GM19395 (cell line): ENCODE results near the gene PARG.
"Not testable (repeated sequence)": the region's sequence is repeated elsewhere in the genome, so short reads cannot be mapped to it uniquely, and the experiment has no call there.

Experiments
- ATAC-seq: cut with Tn5 transposase; IDR thresholded peaks from one replicate; pipeline ENCODE4 v1.9.1; 2021; ENCODE audit warnings: mild to moderate bottlenecking, moderate library complexity; ENCODE audit not compliant: unreplicated experiment

The PARG gene

DNA sequence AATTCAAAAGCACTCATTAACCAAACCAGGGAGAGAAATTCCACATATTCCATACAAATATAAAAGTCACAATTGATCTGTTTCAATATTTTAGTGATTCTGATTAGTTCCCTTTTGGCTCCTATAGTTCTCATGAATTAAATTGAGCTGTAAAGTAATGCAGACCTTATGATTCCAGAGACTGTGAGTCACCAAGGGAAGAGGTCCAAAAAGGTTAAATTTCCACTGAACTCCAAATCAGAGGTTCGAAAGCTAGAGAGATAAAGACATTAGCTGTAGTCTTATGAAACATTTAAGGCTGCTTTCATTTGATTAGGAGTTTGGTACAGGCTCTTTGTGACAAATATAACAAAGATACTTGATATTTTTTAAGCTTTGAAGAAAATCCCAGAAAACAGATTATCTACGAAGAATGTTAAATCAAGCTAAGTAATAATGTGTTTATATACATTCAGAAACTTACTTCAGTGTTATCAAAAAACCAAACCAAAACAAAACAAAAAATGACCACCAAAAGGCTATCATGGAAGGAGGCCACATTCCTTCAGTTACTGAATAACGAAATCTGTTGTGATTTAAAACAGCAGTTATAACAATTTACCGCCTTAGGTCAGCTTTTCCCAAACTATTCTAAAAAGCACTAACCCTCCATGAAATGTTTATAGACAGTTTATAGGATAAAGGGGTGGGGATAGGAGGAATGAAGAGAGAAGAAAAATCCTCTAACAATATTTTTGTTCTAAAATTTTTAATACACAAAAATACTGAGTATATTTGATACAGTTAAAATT is 33.3 kb downstream of the PARG start:
- ATAC-seq: not testable (repeated sequence)

- ATAC-seq: not testable (repeated sequence)
Observed at GRCh38 chr10:49903829-49904228, 38.0 kb downstream of the PARG start.

DNA sequence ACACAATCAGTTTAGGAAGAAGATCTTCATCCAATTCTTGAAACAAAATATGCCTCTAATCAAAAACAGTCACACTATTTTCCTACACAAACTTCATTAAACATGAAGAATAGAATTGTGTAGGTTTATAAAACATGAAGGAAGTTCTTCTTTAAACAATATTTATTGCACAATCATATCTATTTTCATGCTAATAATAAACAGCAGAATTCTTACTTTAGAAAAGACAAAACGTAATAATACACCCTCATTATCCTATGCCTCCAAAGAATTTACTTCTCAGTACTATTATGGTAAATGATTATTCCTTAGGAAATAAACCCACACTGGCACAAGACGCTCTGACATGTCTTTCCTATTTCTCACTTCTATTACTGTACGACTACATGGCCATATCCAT is 41.4 kb downstream of the PARG start:
- ATAC-seq: not testable (repeated sequence)

GRCh38 chr10:49899999-49900398 is 41.8 kb downstream of the PARG start:
- not testable (repeated sequence) for ATAC-seq

DNA sequence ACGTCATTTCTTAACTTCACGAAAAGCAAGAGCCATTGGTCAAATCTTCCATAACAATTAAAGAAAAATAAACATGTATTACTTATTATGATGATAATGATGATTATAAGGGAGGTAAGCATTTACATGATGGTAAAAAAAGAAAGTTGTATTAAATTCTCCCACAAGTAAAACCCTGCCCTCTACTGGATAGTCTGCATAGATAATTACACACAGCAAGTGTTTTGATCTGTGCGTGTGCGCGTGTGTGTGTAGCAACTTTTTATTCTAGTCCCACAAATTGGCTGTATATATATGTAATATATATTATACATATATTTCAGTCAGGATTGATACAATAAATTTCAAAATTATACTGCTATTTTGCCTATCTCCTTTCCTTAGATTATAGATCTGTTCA is 51.8 kb downstream of the PARG start:
- ATAC-seq: not testable (repeated sequence)

DNA sequence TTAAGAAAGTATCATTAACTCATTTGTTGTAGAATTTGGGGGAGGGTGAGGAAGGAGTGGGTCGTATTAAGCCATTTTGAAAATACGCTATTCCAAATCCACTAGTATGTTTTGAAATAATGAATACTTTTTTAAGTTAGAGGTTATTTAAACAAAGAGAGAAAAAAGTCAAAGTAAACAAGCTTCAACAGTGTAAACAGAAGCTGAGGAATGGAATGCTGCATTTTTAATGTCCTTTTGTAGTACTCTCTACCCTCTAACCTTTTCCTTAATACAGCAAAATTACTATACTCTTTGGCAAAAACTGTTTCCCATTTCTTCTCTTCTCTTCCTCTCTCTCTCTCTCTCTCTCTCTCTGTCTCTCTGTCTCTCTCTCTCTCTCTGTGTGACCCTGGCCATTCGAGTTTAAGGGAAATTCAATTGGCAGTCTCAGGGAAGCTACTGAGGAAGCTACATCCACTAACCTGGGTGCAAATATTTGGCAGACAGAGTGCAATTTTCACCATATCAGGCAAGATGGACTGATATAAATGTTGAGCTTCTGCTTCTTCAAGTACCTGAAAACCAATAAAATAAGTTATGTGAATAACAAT is 57.0 kb downstream of the PARG start:
- not testable (repeated sequence) for ATAC-seq

DNA sequence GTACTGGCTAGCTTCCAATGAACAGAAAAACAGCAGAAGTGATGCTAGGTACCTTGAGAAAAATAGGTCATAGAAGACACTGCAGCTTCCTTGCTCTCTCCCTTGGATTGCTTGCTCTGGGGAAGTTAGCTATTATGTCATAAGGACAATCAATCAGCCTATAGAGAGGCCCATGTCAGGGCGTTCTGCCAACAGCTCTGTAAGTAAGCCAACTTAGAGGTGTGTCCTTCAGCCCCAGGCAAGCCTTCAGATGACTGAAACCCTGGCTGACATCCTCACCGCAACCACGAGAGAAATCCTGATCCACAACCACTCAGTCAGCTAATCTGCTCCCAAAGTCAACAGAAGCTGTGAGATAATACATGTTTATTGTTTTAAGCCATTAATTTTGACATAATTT is 58.0 kb downstream of the PARG start:
- not testable (repeated sequence) for ATAC-seq

- ATAC-seq: not testable (repeated sequence)
Observed at GRCh38 chr10:49882327-49882726, 59.5 kb downstream of the PARG start.

- ATAC-seq: not testable (repeated sequence)
Observed at GRCh38 chr10:49872740-49873139, 69.1 kb downstream of the PARG start.

- ATAC-seq: not testable (repeated sequence)
Observed at GRCh38 chr10:49871462-49871861, 70.4 kb downstream of the PARG start.

GRCh38 chr10:49859933-49860332 is 81.9 kb downstream of the PARG start:
- ATAC-seq: not testable (repeated sequence)

DNA sequence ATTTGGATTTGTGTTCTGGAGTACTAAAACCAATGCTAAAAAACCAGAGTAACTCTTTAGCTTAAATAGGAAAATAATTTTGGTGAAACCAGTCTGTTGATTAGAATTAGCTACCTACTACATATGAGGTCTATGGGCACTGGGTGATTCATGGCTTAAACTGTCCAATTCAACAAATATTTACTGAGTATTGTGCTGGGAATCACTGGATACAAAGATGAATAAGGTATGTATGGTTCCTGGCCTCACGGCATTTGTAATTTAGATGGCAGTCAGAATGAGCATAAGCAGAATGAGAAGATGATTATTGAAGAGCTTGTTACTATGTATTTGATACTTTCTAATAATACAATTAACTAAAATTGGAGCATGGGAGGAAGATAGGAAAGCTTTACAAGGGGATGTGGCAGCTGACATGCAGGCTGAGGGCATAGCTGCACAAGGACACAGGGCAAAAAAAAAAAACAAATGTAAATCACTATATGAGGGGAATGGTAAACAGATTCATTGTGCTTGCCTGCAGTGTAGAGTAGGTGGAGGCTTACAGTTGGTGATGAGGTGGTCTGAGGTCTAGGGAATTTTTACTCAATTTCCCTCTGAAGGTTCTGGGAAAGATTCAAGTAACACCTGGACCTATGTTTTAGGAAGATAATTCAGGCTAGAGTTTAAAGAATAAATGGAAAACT is 83.0 kb downstream of the PARG start:
- ATAC-seq: not testable (repeated sequence)

- not testable (repeated sequence) for ATAC-seq
Observed at GRCh38 chr10:49849520-49849919, 92.3 kb downstream of the PARG start.

DNA sequence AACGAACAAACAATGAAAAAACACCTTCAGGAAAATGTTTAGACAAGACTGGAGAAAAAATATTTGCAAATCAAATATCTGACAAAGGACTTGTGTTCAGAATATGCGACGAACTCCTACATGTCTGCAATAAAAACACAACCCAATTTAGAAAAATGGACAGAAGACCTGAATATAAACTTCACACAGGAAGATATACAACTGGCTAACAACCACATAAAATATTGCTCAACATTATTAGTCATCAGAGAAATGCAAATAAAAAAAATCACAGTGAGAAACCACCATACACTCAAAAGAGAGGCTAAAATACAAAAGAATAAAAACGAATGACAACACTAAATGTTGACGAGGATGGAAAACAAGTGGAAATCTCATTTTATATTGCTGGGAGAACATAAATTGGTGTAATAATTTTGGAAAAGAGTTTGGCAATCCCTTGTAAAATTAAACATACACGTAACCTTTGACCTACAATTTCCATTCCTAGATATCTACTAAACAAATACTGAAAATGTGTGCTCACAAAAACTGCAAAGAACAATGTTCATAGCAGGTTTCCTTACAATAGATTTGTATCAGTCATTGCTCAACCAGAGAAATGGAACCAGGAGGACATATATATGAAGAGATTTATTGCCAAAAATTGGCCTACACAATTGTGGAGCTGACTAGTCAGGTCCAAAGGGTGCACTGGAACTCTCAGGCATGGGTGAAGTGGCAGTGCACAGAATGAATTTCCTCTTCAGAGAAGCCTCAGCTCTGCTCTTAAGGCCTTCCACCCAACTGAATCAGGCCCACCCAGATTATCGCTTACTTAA is 96.8 kb downstream of the PARG start:
- ATAC-seq: no peak

DNA sequence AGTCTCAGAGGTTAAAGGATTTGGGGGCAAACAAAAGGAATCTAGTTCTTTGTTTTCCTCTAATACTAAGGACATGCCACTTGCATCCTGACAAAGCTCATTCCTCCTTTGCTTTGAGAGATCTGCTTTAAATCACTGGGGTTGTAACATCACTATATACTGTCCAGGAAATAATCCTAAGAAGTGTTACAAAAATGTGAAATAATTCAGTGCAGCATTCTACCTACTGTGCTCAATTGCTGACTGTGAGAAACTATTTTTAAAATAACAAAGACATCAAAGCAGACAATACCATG is 99.5 kb downstream of the PARG start:
- not testable (repeated sequence) for ATAC-seq

DNA sequence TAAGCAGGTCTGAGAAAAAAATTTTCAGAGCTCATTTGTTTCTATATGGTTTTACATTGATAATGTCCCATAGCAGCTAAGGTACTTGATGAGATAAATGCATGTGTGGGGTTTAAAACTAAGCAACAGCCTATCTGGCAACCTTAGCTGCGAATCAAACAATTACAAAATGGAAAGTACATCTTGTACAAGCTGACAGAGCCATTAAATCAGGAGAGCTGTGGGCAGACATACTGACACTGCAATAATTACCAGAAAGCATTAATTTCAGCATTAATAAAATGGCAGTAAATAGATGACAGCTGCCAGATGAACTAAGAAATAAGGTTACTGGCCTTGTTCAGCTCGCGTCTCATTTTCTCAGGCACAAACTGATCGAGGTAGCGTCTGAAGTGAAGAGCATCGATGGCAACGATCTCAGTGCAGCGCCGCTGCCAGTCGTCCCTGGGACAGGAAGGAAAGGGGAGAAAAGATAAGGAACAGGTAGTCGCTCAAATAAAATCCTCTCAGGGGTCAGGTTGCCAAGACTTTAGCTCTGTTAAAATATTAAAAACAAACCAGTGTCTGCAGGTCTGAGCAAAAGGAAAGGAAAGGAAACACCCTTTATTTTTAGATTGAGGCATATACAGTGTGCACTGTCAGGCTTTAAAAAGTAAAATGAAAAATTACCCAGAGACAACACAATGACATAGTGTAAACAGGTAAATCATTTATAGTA is 100.1 kb downstream of the PARG start:
- no peak for ATAC-seq

DNA sequence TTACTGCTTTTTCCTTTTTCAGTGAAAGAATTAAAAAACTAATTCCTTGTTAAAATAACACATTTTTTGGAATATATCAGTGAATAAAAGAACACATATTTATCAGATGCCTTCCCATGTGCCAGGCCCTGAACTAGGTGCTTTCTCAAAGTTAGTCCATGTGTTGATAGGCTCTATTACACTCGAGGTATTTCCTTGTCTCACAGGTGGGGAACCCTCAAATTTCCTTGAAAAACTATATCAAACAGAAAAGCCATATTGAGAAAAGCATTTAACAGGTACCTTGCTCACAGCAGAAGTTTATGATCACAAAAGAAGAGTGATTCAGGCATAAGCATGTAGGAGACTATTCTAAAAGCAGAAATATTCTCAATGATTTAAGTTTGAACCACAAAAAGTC is 104.1 kb downstream of the PARG start:
- ATAC-seq: no peak

GRCh38 chr10:49837051-49837478 is 104.8 kb downstream of the PARG start:
- ATAC-seq: no peak

GRCh38 chr10:49834976-49835375 is 106.9 kb downstream of the PARG start:
- no peak for ATAC-seq

DNA sequence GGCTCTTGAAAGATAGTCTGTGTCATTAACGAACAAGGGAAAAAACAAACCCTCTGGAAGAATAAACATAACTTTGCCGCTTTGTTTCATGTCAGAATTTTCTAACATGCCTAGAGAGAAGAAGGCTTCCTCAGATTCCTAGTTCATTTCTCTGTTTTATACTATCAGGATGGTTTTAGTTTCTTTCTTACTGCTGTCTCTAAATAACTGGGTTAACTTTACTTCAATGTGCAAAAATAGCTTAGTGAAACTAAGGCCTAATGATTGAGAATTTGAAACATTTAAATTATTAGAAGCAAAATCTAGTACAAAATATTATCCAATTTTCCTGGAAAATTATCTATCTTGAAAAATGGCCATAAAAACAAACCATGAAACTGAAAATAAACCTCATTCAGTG is 107.6 kb downstream of the PARG start:
- ATAC-seq: no peak

DNA sequence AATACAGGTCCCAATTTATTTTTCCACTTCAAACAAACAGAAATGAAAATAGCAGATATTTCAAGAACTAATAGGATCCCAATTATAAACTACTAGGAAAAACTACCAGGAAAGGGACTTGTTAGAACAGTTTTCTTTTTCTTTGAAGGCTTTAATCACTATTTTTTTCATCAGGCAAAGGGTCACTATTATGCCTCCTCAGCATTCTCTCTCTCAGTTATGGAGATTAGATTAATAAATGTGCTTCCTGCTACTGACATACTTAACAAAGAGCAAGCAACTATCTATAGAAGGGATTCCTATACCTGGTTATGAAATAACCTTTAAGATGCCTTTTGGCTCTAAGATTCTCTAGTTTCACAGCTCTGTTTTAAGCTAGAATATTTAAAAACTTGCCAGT is 108.7 kb downstream of the PARG start:
- no peak for ATAC-seq
